HG02970 (cell line): ENCODE measurements around the gene SETD9.
A peak's percentile ranks its signal among the peaks of the same experiment; 100 is the strongest.

Experiments used
- ATAC-seq: cut with Tn5 transposase; IDR thresholded peaks from one replicate; pipeline ENCODE4 v1.9.1; 2021; ENCODE audit warnings: mild to moderate bottlenecking, moderate library complexity, moderate number of reproducible peaks; ENCODE audit not compliant: unreplicated experiment, low FRiP score

SETD9 gene

DNA sequence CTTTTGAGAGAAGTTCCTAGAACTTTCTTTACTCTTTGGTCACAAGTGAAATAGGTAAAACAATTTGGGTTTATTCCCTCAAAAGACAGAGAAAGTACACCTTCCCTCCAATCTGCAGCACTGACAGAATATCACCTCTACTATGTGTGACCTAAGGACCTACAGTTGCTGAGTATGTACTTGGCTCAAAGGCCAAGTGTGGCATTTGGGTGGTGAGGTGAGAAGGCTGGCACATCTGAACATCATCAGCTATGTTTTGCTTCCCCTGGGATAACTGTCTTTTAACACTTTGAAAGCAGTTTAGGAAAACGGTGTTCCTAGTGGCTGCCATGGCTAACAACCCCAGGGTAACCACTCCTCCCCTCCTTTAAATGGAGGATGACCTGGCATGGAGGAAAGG lies 24.9 kb downstream of the SETD9 start:
- ATAC-seq, result no peak

DNA sequence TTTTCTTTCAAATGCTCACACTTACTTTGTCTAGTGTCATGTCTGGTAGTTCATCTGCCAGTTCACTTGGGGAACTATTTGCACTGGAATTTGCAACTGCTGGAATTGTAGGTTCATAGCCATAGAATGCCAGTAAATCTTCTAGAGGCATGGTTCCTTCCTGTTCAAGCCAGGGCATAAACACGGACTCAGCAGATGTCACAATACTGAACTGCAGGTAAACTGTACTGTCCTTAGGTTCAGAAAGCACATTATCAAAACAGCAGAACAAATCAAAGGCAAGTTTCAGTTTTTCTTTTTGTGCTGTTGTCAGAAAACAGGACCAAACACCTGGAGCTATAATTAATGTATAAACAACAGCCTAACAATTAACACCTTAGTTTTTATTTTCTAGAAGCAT lies 29.5 kb downstream of the SETD9 start:
- ATAC-seq, result no peak

DNA sequence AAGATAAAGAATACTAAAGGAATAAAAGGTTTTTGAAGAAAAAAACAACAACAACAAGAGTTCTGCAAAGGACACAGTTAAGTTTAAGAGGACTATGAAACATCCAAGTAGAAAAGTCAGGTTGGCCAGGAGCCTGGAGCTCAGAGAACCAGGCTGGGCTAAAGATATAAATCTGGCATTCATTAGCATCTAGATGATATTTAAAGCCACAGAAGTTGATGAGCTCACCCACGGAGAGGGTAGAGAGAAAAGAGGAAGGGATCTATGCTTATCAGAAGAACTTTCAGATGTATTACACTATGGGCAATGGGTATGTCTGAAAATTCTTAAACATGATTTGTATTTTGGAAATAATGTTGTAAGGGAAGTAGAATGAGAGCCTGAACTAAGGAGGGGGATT lies 32.6 kb downstream of the SETD9 start:
- no peak for ATAC-seq

DNA sequence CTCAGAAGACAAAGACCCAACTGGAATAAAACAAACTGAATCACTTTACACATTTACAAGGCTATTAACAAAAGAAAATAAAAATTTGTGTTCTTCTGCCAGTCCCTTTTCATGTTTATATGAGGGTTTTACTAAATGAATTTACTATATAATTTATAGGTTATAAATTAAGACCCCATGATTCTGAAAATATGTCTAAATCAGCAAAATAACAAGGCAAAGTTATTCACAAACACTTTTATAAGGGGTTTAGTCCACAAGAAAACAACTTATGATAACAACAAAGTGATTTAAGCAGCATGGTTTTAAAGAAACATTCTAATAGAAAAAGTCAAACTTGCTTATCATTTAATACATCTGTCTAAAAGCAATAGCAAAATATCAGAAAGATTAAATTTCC lies 37.7 kb downstream of the SETD9 start:
- no peak for ATAC-seq

DNA sequence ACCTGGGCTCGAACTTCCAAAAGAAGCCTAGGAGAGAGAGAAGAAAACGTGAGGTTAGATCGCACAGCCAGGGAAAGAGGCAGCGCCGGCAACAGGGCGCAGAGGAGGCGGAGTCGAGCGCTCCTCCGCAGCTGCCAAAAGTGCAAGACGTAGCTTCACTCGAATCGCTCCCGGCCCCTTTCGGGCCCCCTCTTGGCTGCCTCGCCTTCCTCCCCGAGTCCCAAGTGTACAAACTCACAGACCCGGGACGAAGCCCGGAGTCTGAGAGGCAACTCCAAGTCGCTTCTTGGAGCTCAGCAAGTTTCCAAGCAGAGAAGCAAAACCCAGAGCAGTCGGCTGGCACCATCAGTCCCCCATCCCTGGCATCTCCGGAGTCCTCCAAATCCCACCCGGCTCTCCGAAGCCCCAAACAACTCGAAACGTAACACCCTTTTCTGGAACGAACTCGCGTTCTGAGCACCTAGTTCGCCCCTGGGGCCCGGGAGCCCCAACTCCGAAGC lies 41.3 kb downstream of the SETD9 start:
- ATAC-seq, result no peak

DNA sequence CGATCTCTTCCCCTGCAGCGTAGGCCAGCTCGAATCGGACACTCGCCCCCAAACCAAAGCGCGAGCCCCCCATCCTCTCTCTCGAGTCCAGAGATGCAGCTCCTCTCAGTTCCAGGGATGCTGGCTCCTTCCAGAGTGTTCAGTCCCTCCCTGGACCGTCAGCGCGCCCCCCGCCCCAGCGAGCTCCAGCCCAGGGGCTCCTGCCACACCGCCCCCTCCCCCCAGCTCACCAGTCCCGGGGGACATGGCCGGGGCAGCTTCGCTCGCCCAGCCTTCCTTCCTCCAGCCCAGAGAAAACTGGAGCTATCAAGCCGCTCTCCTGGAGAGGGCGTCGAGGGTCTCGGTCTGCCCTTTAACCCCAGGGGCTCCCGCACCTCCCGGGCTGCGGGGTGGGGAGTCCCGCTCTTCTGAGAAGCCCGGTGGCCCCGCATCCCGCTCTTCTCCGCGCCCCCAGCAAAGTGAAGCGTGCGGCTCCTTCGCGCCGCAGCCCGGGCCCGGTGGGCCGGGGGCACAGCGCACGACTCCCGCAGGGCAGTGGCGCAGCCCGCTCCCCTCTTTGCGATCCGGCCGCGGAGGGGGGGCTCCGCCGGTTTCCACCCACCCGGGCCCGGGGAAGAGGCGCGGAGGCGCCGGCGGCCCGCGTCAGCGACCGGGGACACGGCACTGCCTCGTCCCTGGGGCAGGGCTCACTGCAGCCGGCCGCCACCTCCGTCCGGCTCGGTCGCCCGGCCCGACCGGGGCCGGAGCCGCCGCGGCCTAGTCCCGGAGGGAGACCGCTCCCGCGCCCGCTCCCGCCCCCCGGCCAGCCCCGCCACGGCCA lies 41.9 kb downstream of the SETD9 start:
- ATAC-seq, result peak; percentile 44

DNA sequence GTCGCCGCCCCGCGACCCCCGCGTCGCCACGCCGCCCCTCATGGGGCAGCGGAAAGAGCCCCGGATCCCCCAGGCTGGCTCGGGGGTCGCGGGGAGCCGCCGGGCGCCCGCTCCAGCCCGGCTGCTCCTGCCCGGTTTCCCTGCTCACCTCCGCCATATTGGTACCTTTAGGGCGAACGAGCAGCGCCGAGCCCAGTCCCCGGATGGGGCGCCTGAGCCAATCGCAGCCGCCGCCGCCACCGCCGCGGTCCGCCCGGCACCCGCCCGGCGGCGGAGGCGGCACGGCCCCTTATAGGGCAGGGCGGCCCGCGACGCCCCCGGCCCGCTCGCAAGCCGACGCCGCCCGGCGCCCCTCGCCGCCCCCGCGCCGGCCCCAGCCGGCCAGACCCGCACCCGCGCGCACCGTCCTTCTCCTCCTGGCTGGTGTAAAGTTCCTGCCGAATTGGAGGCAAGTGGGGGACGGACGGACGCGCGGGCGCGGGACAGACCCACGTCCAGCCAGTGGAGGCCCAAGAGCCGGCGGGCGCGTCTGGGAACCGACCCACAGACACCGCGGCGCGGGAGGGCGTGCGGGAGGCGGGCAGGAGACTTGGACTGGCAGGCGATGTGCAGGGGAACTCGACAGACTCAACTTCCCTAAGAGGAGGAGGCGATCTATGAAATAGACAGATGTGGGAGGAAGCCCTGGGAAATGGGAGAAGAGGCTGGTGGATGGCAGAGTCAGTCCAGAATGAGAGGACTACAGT lies 42.7 kb downstream of the SETD9 start, which contains the start of gene MIER3:
Gene MIER3 (minus strand): TSS at position 178 of the 746 bp plus-strand sequence. CDS start 21 bp downstream, at position 157.
- peak; percentile 96 for ATAC-seq

DNA sequence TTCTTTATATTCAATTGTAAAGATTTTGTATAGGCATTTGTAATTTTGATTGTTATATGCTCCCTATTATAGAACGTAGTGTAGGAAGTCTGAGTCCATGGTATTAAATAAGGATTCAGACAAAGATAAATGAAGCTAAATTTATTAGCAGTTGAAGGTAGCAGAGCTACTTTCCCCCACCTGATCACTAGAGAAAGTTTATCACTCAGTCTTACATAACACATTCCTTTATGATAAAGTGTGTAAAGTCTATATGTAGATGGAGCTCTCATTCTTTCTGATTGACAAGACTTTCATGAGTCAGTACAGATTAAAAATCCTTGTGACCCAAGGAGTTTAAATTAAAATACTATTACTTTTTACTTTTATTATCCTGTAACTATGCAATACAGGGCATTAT lies 44.9 kb downstream of the SETD9 start:
- ATAC-seq, result no peak

DNA sequence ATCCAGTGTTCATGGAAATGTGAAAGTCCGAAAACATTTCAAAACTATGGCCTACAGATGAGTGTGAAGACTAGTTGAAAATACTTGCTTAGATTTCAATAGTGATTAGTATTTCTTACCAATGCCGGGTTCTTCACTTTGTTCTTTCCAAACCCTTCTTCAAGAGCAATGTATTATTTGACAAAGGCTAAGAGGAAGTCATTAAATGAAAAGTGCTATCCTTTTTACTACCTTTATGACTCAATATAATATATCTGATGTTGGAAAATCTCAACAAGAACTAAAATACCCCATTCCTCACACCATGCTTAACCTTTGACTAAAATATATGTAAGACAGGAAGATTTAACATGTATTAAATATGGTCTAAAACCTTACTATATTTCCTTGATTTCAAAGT lies 49.2 kb downstream of the SETD9 start:
- no peak for ATAC-seq

DNA sequence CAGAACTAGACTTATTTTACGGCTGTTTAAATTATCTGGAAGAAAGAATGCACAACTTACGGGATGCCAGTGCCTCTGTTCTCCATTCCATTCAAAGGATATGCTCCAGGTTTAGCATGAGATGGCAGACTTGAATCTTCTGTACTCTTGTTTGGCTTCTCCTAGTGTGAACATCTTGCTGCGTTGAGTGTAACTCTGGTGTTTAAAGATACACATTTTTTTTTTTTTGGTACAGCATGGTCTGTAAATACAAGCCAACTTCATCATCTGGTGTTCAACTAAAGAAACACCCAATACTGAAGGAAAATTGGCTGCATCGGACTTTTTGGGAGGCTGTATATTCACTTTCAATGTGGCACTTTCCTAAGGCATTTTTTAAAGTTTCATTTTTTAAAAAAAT lies 49.9 kb downstream of the SETD9 start:
- no peak for ATAC-seq

DNA sequence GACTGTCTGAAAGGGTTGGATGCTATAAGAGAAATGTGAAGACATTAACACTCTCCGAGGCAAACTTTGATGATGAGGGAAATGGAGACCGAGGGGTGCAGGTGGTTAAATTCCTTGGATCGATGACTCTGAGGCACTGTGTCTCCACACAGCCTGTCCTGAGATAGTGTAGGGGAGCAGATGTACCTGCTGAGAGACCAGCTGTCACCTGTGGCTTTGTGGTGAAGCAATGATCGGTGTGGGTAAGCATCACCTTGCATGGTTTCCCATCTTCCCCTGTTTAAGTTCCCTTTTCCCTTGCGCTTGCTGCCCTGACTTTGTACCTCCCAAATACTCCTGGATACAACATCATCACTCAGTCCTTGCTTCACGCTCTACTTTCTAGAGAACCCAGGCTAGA lies 52.4 kb downstream of the SETD9 start:
- ATAC-seq, result no peak

DNA sequence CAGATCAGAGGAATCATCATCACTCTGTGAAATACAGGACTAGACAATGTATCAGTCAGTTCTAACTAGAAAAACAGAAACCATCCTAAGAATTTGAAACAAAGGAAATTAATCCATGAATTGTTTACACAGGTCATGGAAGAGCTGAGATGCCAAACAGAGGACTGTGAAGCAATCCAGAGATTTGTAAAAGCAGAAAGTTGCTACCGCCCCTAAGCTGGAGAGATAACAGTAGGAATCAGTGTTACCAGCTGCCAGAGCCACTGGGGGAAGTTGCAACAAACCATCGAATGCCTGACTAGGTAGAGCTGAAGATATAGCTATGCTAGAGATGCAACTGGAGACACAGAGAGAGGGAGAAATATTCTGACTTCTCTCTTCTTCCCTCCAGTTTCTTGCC lies 52.9 kb downstream of the SETD9 start:
- no peak for ATAC-seq

DNA sequence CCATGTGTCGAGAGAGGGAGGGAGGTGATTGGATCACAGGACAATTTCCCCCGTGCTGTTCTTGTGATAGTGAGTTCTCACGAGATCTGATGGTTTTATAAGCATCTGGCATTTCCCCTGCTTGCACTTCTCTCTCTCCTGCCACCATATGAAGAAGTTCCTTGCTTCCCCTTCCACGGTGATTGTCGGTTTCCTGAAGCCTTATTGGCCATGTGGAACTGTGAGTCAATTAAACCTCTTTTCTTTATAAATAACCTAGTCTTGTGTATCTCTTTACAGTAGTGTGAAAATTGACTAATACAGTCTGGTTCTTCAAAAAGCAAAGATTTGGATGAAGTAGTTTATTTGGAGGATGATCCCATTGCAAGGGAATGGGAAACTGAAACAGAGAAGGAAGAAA lies 53.9 kb downstream of the SETD9 start:
- ATAC-seq, result no peak

DNA sequence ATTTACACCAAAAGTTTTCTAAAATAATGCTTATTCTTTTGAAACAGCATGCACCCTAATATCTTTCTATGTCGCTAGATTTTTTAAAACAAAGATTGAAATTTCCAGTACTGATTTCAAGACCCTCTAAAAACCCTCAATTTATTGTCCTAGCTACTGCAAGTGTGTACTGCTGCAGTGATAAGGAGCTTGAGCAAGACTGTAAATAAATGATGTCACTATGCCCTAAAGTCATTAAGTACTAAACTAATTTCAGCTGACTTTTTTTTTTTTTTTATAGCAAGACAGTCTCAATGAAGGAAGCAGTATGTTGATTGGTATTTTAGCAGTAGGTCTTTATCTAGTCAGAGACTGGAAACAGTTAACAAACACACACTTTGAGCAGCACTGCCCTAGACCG lies 54.8 kb downstream of the SETD9 start:
- ATAC-seq, result no peak
